ENCODE data around the gene PARN. TPM values are rescaled to one million over a fixed set of nuclear protein-coding genes. Genes with fewer than 3 reads are reported as not detected.

PARN gene
- total RNA-seq, 1 donor from 2014 or later: 24.6 TPM

DNA sequence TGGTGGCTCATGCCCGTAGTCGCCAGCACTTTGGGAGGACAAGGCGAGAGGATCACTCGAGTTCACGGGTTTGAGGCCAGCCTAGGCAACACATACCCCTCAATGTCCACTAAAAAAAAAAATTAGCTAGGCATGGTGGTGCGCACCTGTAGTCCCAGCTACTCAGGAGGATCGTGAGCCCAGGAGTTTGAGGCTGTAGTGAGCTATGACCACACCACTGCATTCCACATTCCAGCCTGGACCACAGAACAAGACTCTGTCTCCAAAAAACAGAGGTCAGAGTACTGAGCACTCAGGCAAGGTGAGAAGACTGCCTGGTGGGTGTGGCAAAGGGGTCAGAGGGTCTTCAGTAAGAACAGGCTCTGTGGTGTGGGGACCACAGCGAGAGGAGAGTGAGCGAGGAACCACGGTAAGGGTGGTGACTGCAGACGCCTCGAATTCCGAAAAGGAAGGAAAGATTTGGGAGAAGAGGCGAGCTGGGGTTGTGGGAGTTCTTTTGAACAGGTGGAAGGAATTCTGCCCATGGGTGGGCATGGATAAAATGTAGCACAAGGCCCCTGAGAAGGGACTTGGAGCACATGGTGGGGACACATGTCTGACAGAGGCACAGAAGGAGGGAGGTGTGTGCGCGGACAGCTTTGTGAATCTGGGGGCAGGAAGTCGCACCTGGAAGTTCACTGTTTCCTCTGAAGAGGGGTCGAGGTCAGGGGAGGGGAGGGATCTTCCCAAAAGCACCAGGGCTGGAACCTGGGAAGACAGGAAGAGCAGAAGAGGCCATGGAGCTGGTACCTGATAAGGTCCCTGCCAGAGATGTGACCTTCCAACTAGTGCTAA lies 134.6 kb downstream of the PARN start:
- DNase-seq: no peak

DNA sequence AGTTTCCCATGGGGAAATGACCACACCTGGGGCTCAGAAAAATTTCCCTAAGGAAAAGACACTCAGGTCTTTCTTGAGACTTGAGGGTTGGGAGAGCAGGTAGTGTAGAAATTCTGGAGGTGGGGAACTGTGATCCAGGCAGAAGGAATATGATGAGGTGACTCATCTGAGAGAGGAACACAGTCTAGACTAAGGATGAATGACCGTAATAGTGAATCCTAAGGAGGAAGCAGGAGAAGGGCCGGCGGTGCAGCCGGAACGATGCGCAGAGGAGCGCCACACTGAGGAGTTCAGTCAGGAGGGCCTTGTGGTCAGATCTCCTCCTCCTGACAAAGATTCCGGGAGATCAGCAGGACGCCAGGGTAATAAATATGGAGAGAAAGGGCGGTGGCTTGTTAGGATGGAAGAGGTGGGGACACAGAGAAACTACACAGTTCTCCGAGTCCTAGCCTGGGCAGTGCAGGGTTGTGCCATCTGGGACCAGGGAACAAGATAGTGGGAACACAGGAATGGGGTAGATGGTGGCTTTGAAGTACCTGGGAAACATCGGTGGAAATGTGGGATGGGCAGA lies 135.6 kb downstream of the PARN start:
- no peak for DNase-seq

GRCh38 chr16:14493791-14494190 lies 136.3 kb downstream of the PARN start:
- no peak for DNase-seq

GRCh38 chr16:14492614-14493013 lies 137.4 kb downstream of the PARN start:
- no peak for DNase-seq

- no peak for DNase-seq
Observed at GRCh38 chr16:14491861-14492529, 138.1 kb downstream of the PARN start.

DNA sequence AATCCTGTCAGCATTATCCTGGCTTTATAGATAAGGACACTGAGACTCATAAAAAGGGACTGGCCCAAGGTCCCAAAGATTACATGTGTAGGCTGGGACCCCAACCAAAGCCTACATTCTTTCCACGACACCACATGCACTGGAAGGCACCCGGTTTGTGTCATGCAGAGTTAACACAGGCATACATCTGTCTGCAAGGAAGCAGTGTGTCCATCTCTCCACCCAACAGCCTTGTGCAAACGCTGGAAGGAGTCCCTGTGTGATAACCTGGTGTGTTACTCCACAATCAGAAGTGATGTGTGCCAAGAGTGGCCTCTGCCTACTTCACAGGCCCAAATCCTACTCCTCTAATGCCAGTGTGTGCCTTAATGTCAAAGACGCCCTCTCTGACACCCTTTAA lies 139.8 kb downstream of the PARN start:
- no peak for DNase-seq

GRCh38 chr16:14489460-14489859 lies 140.6 kb downstream of the PARN start:
- peak; percentile 19 for DNase-seq

- DNase-seq: no peak
Observed at GRCh38 chr16:14487579-14487978, 142.5 kb downstream of the PARN start.

DNA sequence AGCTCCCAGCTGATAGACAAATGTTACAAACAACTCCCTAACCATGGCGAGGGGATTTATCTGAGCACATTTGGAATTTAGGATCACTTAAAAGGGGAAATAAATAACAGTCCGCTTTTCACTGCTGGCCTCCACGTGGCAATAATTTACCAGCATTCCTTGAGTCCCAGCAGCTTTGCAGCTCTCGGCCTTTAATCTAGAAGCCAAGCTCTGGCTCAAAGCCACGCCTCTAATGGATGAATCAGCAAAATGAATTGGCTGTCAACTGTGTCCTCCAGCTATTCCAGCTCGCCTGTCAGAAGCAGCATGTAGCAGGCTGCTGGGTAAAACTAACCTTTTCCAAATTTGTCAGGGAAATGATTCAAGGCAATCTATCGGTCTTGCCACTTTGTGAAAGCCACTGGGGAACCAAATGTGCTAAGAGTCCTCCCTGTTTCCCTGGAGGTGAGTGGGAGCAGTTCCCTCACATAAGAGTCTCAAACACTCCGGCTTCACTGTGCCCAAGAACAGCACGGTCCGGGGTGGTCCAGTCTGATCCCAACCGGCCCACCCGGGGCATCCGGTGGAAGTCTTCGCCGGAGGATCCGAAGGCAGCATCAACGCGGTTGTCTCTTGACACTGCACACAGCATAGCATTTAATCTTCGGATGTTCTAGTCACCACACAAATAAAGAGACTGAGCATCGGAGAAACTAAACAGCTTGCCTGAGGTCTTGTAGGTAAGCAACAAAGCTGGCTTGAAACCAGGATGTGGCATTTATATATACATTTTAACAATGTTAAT lies 143.3 kb downstream of the PARN start:
- DNase-seq: peak; percentile 95

GRCh38 chr16:14485811-14486519 lies 144.1 kb downstream of the PARN start:
- no peak for DNase-seq

GRCh38 chr16:14485121-14485551 lies 144.9 kb downstream of the PARN start:
- DNase-seq: no peak

DNA sequence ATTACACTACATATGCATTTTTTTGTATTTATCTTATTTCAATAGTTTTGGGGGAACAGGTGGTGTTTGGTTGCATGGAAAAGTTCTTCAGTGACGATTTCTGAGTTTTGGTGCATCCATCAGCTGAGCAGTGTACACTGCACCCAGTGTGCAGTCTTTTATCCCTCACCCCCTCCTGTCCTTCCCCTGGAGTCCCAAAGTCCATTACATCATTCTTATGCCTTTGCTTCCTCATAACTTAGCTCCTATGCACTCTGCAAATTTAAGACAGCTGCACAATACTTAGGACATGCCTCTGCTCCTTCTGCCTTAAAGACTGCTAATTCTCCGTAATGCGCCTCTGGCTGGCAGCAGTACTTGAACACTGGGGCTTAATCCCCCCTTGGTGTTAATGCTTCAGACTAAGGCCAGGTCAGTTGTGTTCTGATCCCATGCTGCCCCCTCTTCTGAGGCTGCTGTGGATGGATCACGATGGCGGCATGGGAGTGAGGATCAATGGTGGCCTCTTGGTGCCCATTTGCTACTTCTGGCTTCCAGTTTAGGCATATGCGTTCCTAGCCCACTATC lies 146.2 kb downstream of the PARN start:
- DNase-seq: peak; percentile 33

DNA sequence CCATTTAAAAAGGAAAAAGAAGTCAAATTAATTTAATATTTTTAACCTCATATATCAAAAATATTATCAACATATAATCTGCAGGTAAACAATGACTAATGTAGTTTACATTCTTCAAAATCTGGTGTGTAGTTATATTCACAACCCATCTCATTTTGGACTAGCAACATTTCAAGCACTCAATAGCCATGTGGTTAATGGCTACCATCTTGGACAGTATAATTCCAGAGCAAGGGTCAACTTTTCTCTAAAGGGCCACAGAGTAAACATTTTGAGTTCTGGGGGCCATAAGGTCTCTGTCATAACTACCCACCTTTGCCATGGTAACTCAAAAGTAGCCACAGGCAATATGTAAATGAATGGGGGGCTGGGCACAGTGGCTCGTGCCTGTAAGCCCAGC lies 153.9 kb downstream of the PARN start:
- DNase-seq: no peak

- no peak for DNase-seq
Observed at GRCh38 chr16:14475370-14476139, 154.5 kb downstream of the PARN start.

DNA sequence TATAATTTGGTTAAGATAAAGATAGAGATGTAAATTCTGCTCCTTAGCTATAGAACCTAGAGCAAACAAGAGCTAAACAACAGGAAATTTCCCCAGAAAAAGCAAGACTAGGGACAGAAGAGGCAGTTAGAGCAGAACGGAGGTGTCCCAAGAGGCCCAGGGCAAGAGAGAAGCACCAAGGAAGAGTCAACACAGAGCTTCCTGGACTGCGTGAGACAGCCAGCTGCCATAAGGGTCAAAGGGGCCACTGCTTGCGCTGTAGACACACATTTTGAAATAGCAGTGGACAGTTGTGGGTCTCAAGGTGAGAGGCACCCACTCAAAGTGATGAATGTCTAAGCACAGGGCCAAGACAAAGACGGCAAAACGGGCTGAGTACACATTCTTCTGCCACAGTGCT lies 156.6 kb downstream of the PARN start:
- DNase-seq: no peak

- no peak for DNase-seq
Observed at GRCh38 chr16:14472357-14472756, 157.7 kb downstream of the PARN start.

GRCh38 chr16:14470788-14471187 lies 159.3 kb downstream of the PARN start:
- no peak for DNase-seq

DNA sequence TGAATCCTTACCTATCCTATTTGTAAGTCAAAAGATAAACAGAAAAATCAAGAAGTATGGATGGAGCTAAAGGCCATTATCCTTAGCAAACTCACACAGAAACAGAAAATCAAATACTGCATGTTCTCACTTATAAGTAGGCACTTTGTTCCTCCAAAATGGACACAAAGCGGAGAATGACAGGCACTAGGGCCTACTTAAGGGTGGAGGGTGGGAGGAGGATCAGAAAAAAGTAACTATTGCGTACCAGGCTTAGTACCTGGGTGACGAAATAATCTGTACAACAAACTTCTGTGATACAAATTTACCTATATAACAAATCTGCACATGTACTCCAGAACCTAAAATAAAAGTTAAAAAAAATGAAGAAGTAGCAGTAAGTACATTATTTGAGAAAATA lies 164.3 kb downstream of the PARN start:
- no peak for DNase-seq

DNA sequence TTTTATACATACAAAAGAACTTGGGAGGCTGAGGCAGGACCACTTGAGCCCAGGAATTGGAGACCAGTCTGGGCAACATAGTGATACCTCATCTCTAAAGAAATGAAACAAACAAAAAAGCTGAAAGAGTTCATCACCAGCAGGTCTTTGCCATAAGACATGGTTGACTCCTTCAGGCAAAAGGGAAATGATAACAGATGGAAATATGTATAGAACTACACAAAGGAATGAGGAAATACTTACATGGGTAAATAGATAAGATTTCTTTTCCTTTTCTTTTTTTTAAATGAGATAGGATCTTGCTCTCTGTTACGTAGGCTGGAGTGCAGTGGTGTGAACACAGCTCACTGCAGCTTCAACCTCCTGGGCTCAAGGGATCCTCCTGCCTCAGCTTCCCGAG lies 165.3 kb downstream of the PARN start:
- DNase-seq: no peak

DNA sequence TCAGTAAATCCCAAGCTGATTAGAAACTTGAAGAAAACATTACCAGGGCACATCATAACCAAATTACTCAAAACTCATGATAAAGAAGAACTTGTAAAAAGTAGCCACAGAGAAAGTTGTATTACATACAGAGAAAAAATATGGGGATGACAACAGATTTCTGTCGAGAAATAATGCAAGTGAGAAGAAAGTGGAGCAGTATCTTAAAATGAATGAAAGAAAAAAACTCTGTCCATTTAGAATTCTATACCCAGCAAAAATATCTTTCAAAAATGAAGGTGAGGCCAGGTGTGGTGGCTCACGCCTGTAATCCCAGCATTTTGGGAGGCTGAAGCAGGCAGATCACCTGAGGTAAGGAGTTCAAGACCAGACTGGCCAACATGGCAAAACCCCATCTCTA lies 165.9 kb downstream of the PARN start:
- no peak for DNase-seq

DNA sequence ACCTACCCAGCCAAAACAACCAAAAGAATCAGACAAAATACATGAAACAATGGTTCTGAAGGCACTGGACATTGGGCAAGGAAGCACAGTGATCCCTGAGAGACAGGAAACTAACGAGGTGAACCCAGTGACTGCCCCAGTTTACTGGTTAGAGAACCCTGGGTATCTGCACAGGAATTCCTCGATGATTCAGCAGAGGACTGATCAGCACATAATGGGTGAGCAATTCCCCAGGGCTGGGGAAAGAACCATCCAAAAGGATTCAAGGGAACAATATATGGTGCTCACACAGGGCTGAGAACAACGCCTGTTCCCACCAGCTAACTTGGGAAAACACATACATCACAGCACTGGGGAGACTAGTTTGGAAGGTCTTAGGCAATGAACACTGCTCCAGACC lies 167.2 kb downstream of the PARN start:
- no peak for DNase-seq

Measured in skin of body (tissue), 2 donors.